Kidney tubule cell (primary cell): ENCODE measurements around the gene ASCL1.

Source experiments
- DNase-seq: peaks from one replicate; pipeline ENCODE4 v3.0.0-alpha.2; 2018; ENCODE audit warnings: low spot score

ASCL1 gene

GRCh38 chr12:102977945-102978706 is 20.7 kb downstream of the ASCL1 start:
- DNase-seq = no peak

GRCh38 chr12:102980350-102980749 is 22.9 kb downstream of the ASCL1 start:
- no peak for DNase-seq

- DNase-seq = no peak
Measured at GRCh38 chr12:102990419-102990818, 32.9 kb downstream of the ASCL1 start.

- no peak for DNase-seq
Measured at GRCh38 chr12:102992297-102992696, 34.8 kb downstream of the ASCL1 start.

- DNase-seq = no peak
Measured at GRCh38 chr12:102992720-102993119, 35.2 kb downstream of the ASCL1 start.

- DNase-seq = no peak
Measured at GRCh38 chr12:102993537-102993936, 36.1 kb downstream of the ASCL1 start.

GRCh38 chr12:102995372-102995771 is 37.9 kb downstream of the ASCL1 start:
- no peak for DNase-seq
